HepG2 (cell line): ENCODE measurements around the gene FAM174C. TPM values are rescaled to one million over a fixed set of nuclear protein-coding genes. Genes with fewer than 3 reads are reported as not detected.
A peak's percentile ranks its signal among the peaks of the same experiment; 100 is the strongest.

ENCODE experiments used
- AHR ChIP-seq: IDR thresholded peaks from 2 replicates; pipeline ENCODE4 v1.6.1; 2018; ENCODE audit warnings: missing genetic modification reagents, missing compliant biosample characterization
- CBX1 ChIP-seq: IDR thresholded peaks from one replicate; pipeline ENCODE4 v1.6.1; 2016; ENCODE audit warnings: antibody characterized with exemption, low read depth
- CENPT ChIP-seq: sonication (generic); formaldehyde crosslinking; IDR thresholded peaks from 2 replicates; pipeline ENCODE4 v1.8.0; 2022; ENCODE audit warnings: low read depth, mild to moderate bottlenecking, moderate library complexity, missing genetic modification reagents
- CREM ChIP-seq, 2 experiments: sonication (generic) in 1 of 2; formaldehyde crosslinking in 1 of 2; IDR thresholded peaks; 2 replicates each; pipeline versions ENCODE4 v1.4.0 to v1.6.1; 2016 to 2020; ENCODE audit warnings: antibody characterized with exemption in 1 of 2, mild to moderate bottlenecking in 1 of 2, missing genetic modification reagents in 1 of 2
- DPF2 ChIP-seq: sonication (generic); formaldehyde crosslinking; IDR thresholded peaks from 2 replicates; pipeline ENCODE4 v1.4.0; 2020; ENCODE audit warnings: mild to moderate bottlenecking, low read depth, missing genetic modification reagents, borderline replicate concordance
- HMG20A ChIP-seq: IDR thresholded peaks from 2 replicates; pipeline ENCODE4 v1.6.1; 2016; ENCODE audit warnings: borderline replicate concordance
- HNF4A ChIP-seq: sonication (generic); formaldehyde crosslinking; IDR thresholded peaks from 2 replicates; pipeline ENCODE4 v1.4.0; 2020; ENCODE audit warnings: missing genetic modification reagents
- HNRNPK ChIP-seq: fragments of 200-400 bp; formaldehyde crosslinking; IDR thresholded peaks from 2 replicates; pipeline ENCODE4 v1.6.1; 2018; ENCODE audit warnings: low read length, low read depth, moderate library complexity, mild to moderate bottlenecking; ENCODE audit not compliant: poor library complexity, severe bottlenecking
- KMT2A ChIP-seq: sonication (generic); formaldehyde crosslinking; IDR thresholded peaks from 2 replicates; pipeline ENCODE4 v1.4.0; 2020; ENCODE audit warnings: missing genetic modification reagents
- LRRFIP1 ChIP-seq: sonication (generic); formaldehyde crosslinking; conservative IDR thresholded peaks from 2 replicates; pipeline ENCODE4 v1.4.0; 2020; ENCODE audit warnings: missing genetic modification reagents
- NAIF1 ChIP-seq: sonication (generic); formaldehyde crosslinking; IDR thresholded peaks from 2 replicates; pipeline ENCODE4 v1.5.0; 2020; ENCODE audit warnings: mild to moderate bottlenecking, missing genetic modification reagents, borderline replicate concordance
- POLR2AphosphoS5 ChIP-seq: IDR thresholded peaks from 2 replicates; pipeline ENCODE4 v1.6.1; 2012; ENCODE audit warnings: low read depth, low read length
- RORA ChIP-seq: sonication (generic); formaldehyde crosslinking; IDR thresholded peaks from 2 replicates; pipeline ENCODE4 v1.5.0; 2020; ENCODE audit warnings: mild to moderate bottlenecking, missing genetic modification reagents, moderate library complexity
- TOPORS ChIP-seq: sonication (generic); formaldehyde crosslinking; IDR thresholded peaks from 2 replicates; pipeline ENCODE4 v1.8.0; 2023; ENCODE audit warnings: mild to moderate bottlenecking, missing genetic modification reagents
- ZBTB7B ChIP-seq: sonication (generic); formaldehyde crosslinking; IDR thresholded peaks from 2 replicates; pipeline ENCODE4 v1.4.0; 2020; ENCODE audit warnings: missing genetic modification reagents
- ZFYVE20 ChIP-seq: sonication (generic); formaldehyde crosslinking; IDR thresholded peaks from 2 replicates; pipeline ENCODE4 v1.8.0; 2023; ENCODE audit warnings: low read depth, mild to moderate bottlenecking, moderate library complexity, missing genetic modification reagents, borderline replicate concordance
- ZNF142 ChIP-seq: sonication (generic); formaldehyde crosslinking; IDR thresholded peaks from 2 replicates; pipeline ENCODE4 v1.4.0; 2020; ENCODE audit warnings: missing genetic modification reagents
- ZNF430 ChIP-seq: sonication (generic); formaldehyde crosslinking; IDR thresholded peaks from 2 replicates; pipeline ENCODE4 v1.9.0; 2021; ENCODE audit warnings: mild to moderate bottlenecking, missing genetic modification reagents
- ZNF460 ChIP-seq: sonication (generic); formaldehyde crosslinking; IDR thresholded peaks from 2 replicates; pipeline ENCODE4 v1.5.1; 2020; ENCODE audit warnings: missing genetic modification reagents, mild to moderate bottlenecking, borderline replicate concordance
- polyA plus RNA-seq, 8 experiments: library from polyadenylated mRNA; depleted of rRNA in 3 of 8; stranded (reverse) in 7 of 8; unstranded in 1 of 8; fragments of >200 nt; fragmentation: Illumina TruSeq in 4 of 8; extraction: Trizol in 4 of 8; gene quantifications; 2 replicates each; pipeline versions ENCODE4 v1.2.1 to v1.2.3, GENCODE V29; 2011 to 2016; ENCODE audit warnings: low read depth in 4 of 8, missing spikeins in 1 of 8, mixed read lengths in 1 of 8; ENCODE audit not compliant: insufficient read depth in 1 of 8
- total RNA-seq, 5 experiments: library from RNA; depleted of rRNA; stranded (reverse); fragments of >200 nt; fragmentation: Illumina TruSeq; extraction: Trizol; gene quantifications; 2 replicates each; pipeline ENCODE4 v1.2.3, GENCODE V29; 2016; ENCODE audit warnings: low read depth in 1 of 5

FAM174C gene
- total and polyA plus RNA-seq, 2 of the 13 experiments (the other 11 are each of a cell fraction or from before 2014, with no cell fraction given) = 19.5 to 31.3 TPM

GRCh38 chr19:1260749-1261537 is 14.4 kb upstream of the FAM174C start (continued):
- TF ChIP-seq CREM (IDR thresholded peaks at IDR 0.05) (0 out of 2 replicates have a peak, but pooled peaks have one; percentile 37), CREM (CRISPR knock-in tag; IDR thresholded peaks at IDR 0.05) (no peak), LRRFIP1 (CRISPR knock-in tag) (no peak), NAIF1 (CRISPR knock-in tag) (no peak), POLR2AphosphoS5 (no peak), TOPORS (CRISPR knock-in tag) (no peak), ZNF460 (CRISPR knock-in tag) (no peak), ZBTB7B (CRISPR knock-in tag) (peak; percentile 74; the same call in 1 of the 2 replicates), HMG20A (no peak), HNF4A (CRISPR knock-in tag) (no peak), ZFYVE20 (CRISPR knock-in tag) (no peak), HNRNPK (peak; percentile 49), ZNF142 (no peak), RORA (CRISPR knock-in tag) (no peak), KMT2A (CRISPR knock-in tag) (no peak), AHR (CRISPR knock-in tag) (no peak), CENPT (CRISPR knock-in tag) (no peak), ZNF430 (CRISPR knock-in tag) (no peak; the same call in 1 of the 2 replicates), DPF2 (CRISPR knock-in tag) (no peak), CBX1 (no peak)
